HL-60 (cell line): ENCODE measurements around the gene RUSF1.

ENCODE experiments used
- GABPA ChIP-seq: IDR thresholded peaks from 2 replicates; pipeline ENCODE4 v1.6.1; 2012; ENCODE audit warnings: low read depth
- POLR2AphosphoS5 ChIP-seq: IDR thresholded peaks from 2 replicates; pipeline ENCODE4 v1.6.1; 2012; ENCODE audit warnings: low read depth
- TF ChIP-seq, protein P1 (sequence below): IDR thresholded peaks from one replicate; pipeline ENCODE4 v1.5.1; 2011; ENCODE audit warnings: low read length, control low read depth, inconsistent platforms; ENCODE audit not compliant: insufficient read depth

DNA sequence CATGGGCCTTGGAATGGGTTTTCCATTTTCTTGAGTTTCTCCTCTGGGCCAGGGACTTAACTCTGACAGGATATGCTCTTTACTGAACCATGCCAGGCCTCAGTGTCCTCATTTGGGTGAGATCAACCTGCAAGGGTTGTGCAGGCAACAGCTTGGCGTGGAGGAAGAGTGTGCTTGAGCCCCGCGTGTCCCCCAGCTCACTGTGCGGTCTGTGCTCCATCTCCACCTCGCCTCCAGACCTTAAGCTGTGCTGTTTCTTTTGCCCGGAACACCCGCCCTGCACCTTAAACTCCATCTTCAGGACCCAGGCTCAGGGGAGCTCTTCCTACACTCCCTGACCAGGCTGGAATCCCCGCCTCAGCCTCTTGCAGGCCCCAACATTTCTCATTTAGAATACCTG is 9.7 kb downstream of the RUSF1 start:
- no peak for TF ChIP-seq POLR2AphosphoS5
- TF ChIP-seq, protein P1, sequence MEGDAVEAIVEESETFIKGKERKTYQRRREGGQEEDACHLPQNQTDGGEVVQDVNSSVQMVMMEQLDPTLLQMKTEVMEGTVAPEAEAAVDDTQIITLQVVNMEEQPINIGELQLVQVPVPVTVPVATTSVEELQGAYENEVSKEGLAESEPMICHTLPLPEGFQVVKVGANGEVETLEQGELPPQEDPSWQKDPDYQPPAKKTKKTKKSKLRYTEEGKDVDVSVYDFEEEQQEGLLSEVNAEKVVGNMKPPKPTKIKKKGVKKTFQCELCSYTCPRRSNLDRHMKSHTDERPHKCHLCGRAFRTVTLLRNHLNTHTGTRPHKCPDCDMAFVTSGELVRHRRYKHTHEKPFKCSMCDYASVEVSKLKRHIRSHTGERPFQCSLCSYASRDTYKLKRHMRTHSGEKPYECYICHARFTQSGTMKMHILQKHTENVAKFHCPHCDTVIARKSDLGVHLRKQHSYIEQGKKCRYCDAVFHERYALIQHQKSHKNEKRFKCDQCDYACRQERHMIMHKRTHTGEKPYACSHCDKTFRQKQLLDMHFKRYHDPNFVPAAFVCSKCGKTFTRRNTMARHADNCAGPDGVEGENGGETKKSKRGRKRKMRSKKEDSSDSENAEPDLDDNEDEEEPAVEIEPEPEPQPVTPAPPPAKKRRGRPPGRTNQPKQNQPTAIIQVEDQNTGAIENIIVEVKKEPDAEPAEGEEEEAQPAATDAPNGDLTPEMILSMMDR = no peak
- TF ChIP-seq GABPA = no peak
